OCI-LY7 (cell line): ENCODE results near the gene EYS. TPM values are rescaled to one million over a fixed set of nuclear protein-coding genes. Genes with fewer than 3 reads are reported as not detected.

Experiments
- BruUV-seq: library from RNA; stranded (reverse); fragments of 400-500 nt; replicated peaks from 2 replicates; lab custom pipeline; 2021; lab: Mats Ljungman, UMichigan
- CTCF ChIA-PET: fragments of 300-600 bp; sonication (Branson Sonifier 250); formaldehyde crosslinking; loops from one replicate; lab custom pipeline; 2022; ENCODE audit warnings: antibody characterized with exemption; ENCODE audit not compliant: unreplicated experiment; lab: Charles Lee
- POLR2A ChIA-PET: fragments of 300-600 bp; sonication (Branson Sonifier 250); formaldehyde crosslinking; loops from one replicate; lab custom pipeline; 2022; ENCODE audit warnings: antibody characterized with exemption; lab: Charles Lee
- DNase-seq: peaks from one replicate; pipeline ENCODE4 v3.0.0-alpha.2; 2015; ENCODE audit warnings: low spot score
- H2AFZ ChIP-seq: fragments of 200-600 bp; sonication (generic), shearing (Covaris generic); 2 replicates; pipeline ENCODE4 v1.6.1; 2014; ENCODE audit warnings: mild to moderate bottlenecking, antibody characterized with exemption, low read length, moderate library complexity
- H3K27ac ChIP-seq: fragments of 200-600 bp; sonication (generic); 2 replicates; pipeline ENCODE4 v1.5.1; 2014; ENCODE audit warnings: mixed run types, low read depth, mild to moderate bottlenecking, moderate library complexity, low read length, inconsistent platforms; ENCODE audit not compliant: poor library complexity, severe bottlenecking
- H3K36me3 ChIP-seq: fragments of 200-600 bp; sonication (generic); 2 replicates; pipeline ENCODE4 v1.6.1; 2014; ENCODE audit warnings: mild to moderate bottlenecking, antibody characterized with exemption, low read length, moderate library complexity, mixed read lengths; ENCODE audit not compliant: insufficient read depth
- H3K4me1 ChIP-seq: fragments of 200-600 bp; sonication (generic); 2 replicates; pipeline ENCODE4 v1.5.1; 2014; ENCODE audit warnings: mild to moderate bottlenecking, low read length; ENCODE audit not compliant: insufficient read depth, poor library complexity, severe bottlenecking
- H3K4me2 ChIP-seq: fragments of 200-600 bp; sonication (generic); 2 replicates; pipeline ENCODE4 v1.6.1; 2014; ENCODE audit warnings: mild to moderate bottlenecking, low read length
- H3K4me3 ChIP-seq: fragments of 200-600 bp; sonication (generic); 2 replicates; pipeline ENCODE4 v1.5.1; 2014; ENCODE audit warnings: mild to moderate bottlenecking, low read depth, low read length; ENCODE audit not compliant: poor library complexity, severe bottlenecking
- H3K79me2 ChIP-seq: fragments of 200-600 bp; sonication (generic); 2 replicates; pipeline ENCODE4 v1.6.1; 2016; ENCODE audit warnings: low read depth, mild to moderate bottlenecking, low read length, moderate library complexity, mixed read lengths; ENCODE audit not compliant: insufficient read depth
- H3K9me2 ChIP-seq: fragments of 200-600 bp; sonication (generic); 2 replicates; pipeline ENCODE4 v1.6.1; 2016; ENCODE audit warnings: mild to moderate bottlenecking, low read length, mixed read lengths; ENCODE audit not compliant: insufficient read depth
- H3K9me3 ChIP-seq: fragments of 200-600 bp; sonication (generic); 2 replicates; pipeline ENCODE4 v1.6.1; 2014; ENCODE audit warnings: mild to moderate bottlenecking, mixed run types, low read length, mixed read lengths
- H4K20me1 ChIP-seq: fragments of 200-600 bp; sonication (generic); 2 replicates; pipeline ENCODE4 v1.6.1; 2014; ENCODE audit warnings: mild to moderate bottlenecking, antibody characterized with exemption, low read length, moderate library complexity, mixed read lengths; ENCODE audit not compliant: insufficient read depth
- CTCF ChIP-seq: fragments of 200-600 bp; sonication (generic); conservative IDR thresholded peaks from 2 replicates; pipeline ENCODE4 v1.5.1; 2014; ENCODE audit warnings: mild to moderate bottlenecking, antibody characterized with exemption, low read length, moderate library complexity, mixed read lengths
- EZH2phosphoT487 ChIP-seq: fragments of 200-600 bp; sonication (generic); IDR thresholded peaks from 2 replicates; pipeline ENCODE4 v1.6.1; 2018; ENCODE audit warnings: low read depth, borderline replicate concordance, mild to moderate bottlenecking, mixed run types, antibody characterized with exemption, low read length, moderate library complexity, mixed read lengths
- intact Hi-C: fragments of 100-400 bp; cut with micrococcal nuclease; formaldehyde crosslinking; loops from one replicate; pipeline ENCODE4 v1.10.0; 2022; ENCODE audit not compliant: unreplicated experiment
- total RNA-seq, 2 experiments: library from RNA; depleted of rRNA in 1 of 2; stranded (reverse); fragments of >200 nt in 1 of 2; shearing (Covaris generic) in 1 of 2; gene quantifications; 2 replicates each; pipeline ENCODE4 v1.2.3, GENCODE V29; 2014 to 2022

The EYS gene
- total RNA-seq, 2 experiments from 2014 or later: not detected

GRCh38 chr6:63690221-63690620 lies 2016.8 kb downstream of the EYS start:
- Histone ChIP-seq H4K20me1 (no peaks in the 10 kb centered on the region), H3K36me3 (peaks cover 71% of the 10 kb centered on the region), H3K4me2 (no peak overlapping the region), H2AFZ (no peak overlapping the region), H3K4me1 (peaks cover 32% of the 10 kb centered on the region), H3K79me2 (peaks cover 44% of the 10 kb centered on the region), H3K27ac (no peak overlapping the region), H3K9me2 (no peaks in the 10 kb centered on the region), H3K4me3 (no peak overlapping the region), H3K9me3 (0 out of 2 replicates have a peak, but pooled peaks cover 4% of the 10 kb centered on the region)
- ChIA-PET CTCF (interaction anchor here (0.7 to 0.9 kb wide), 2 partner anchors 9 to 74 kb away, joined by 3 to 5 read pairs; no protein-coding TSS in a partner anchor), POLR2A (interaction anchor here (0.7 to 2.6 kb wide), 11 partner anchors 9 to 338 kb away, joined by 3 to 9 read pairs (median 5); no protein-coding TSS in a partner anchor)
- intact Hi-C loops: no loop called here
- DNase-seq: no peak
- no peak for TF ChIP-seq CTCF
- TF ChIP-seq EZH2phosphoT487: no peak
- BruUV-seq: no TSS peak

GRCh38 chr6:63689421-63689820 lies 2017.6 kb downstream of the EYS start:
- CTCF ChIA-PET: interaction anchor here (0.9 kb wide), 1 partner anchor 9 kb away, joined by 5 read pairs; no protein-coding TSS in a partner anchor
- H2AFZ ChIP-seq: no peak overlapping the region
- no peak overlapping the region for H3K4me2 ChIP-seq
- peaks cover 40% of the 10 kb centered on the region for H3K4me1 ChIP-seq
- BruUV-seq: no TSS peak
- no peaks in the 10 kb centered on the region for H3K9me2 ChIP-seq
- TF ChIP-seq CTCF (peak; percentile 63), EZH2phosphoT487 (no peak)
- H3K9me3 ChIP-seq: 0 out of 2 replicates have a peak, but pooled peaks cover 4% of the 10 kb centered on the region
- H3K4me3 ChIP-seq: no peak overlapping the region
- H3K79me2 ChIP-seq: peaks cover 52% of the 10 kb centered on the region
- no peak for DNase-seq
- POLR2A ChIA-PET: interaction anchor here (0.7 to 11.6 kb wide), 13 partner anchors 8 to 337 kb away, joined by 3 to 192 read pairs (median 5); no protein-coding TSS in a partner anchor
- peak overlapping the region; percentile 26 for H3K27ac ChIP-seq
- no peaks in the 10 kb centered on the region for H4K20me1 ChIP-seq
- intact Hi-C loops: loop anchor here (2.0 to 5.0 kb wide), 2 partner anchors 75 to 92 kb away; no protein-coding TSS in a partner anchor
- peaks cover 72% of the 10 kb centered on the region for H3K36me3 ChIP-seq
